HUDEP-2 (cell line): ENCODE results near the gene ASCC3.

Experiments used
- DNase-seq, 76 experiments: peaks; one replicate each; lab custom pipeline; 2025; ENCODE audit not compliant: unreplicated experiment in 76 of 76; lab: John Stamatoyannopoulos, UW

Gene ASCC3

GRCh38 chr6:100472674-100473073 lies 408.5 kb downstream of the ASCC3 start:
- DNase-seq: no peak

GRCh38 chr6:100470422-100471120 lies 410.6 kb downstream of the ASCC3 start:
- DNase-seq: no peak

GRCh38 chr6:100469101-100469859 lies 411.8 kb downstream of the ASCC3 start:
- DNase-seq: no peak

- DNase-seq: no peak
Observed at GRCh38 chr6:100468016-100468622, 413.0 kb downstream of the ASCC3 start.

- DNase-seq: no peak
Observed at GRCh38 chr6:100467129-100468015, 413.8 kb downstream of the ASCC3 start.

GRCh38 chr6:100466410-100467128 lies 414.6 kb downstream of the ASCC3 start:
- peak in 1 of 76 experiments; percentile 25 for DNase-seq

GRCh38 chr6:100465701-100466409 lies 415.3 kb downstream of the ASCC3 start:
- DNase-seq: no peak

- DNase-seq: peak in 69 of 76 experiments; percentile 16 to 90 (median 70)
Observed at GRCh38 chr6:100464903-100465700, 416.0 kb downstream of the ASCC3 start, which contains the start of gene SIM1. Gene SIM1 (minus strand): TSS chr6:100464921. CDS start chr6:100463468, 1,453 bp downstream.

- DNase-seq: peak in 2 of 76 experiments; percentile 36 to 42
Observed at GRCh38 chr6:100464162-100464851, 416.8 kb downstream of the ASCC3 start.

GRCh38 chr6:100463630-100464161 lies 417.4 kb downstream of the ASCC3 start:
- DNase-seq: no peak

- no peak for DNase-seq
Observed at GRCh38 chr6:100462706-100463629, 418.2 kb downstream of the ASCC3 start.

GRCh38 chr6:100461917-100462705 lies 419.0 kb downstream of the ASCC3 start:
- DNase-seq: no peak

- no peak for DNase-seq
Observed at GRCh38 chr6:100461278-100461916, 419.7 kb downstream of the ASCC3 start.

GRCh38 chr6:100460650-100461204 lies 420.4 kb downstream of the ASCC3 start:
- DNase-seq: peak in 1 of 76 experiments; percentile 21

GRCh38 chr6:100459592-100460184 lies 421.4 kb downstream of the ASCC3 start:
- DNase-seq: no peak
